ENCODE data around the gene NTHL1.

Gene NTHL1

DNA sequence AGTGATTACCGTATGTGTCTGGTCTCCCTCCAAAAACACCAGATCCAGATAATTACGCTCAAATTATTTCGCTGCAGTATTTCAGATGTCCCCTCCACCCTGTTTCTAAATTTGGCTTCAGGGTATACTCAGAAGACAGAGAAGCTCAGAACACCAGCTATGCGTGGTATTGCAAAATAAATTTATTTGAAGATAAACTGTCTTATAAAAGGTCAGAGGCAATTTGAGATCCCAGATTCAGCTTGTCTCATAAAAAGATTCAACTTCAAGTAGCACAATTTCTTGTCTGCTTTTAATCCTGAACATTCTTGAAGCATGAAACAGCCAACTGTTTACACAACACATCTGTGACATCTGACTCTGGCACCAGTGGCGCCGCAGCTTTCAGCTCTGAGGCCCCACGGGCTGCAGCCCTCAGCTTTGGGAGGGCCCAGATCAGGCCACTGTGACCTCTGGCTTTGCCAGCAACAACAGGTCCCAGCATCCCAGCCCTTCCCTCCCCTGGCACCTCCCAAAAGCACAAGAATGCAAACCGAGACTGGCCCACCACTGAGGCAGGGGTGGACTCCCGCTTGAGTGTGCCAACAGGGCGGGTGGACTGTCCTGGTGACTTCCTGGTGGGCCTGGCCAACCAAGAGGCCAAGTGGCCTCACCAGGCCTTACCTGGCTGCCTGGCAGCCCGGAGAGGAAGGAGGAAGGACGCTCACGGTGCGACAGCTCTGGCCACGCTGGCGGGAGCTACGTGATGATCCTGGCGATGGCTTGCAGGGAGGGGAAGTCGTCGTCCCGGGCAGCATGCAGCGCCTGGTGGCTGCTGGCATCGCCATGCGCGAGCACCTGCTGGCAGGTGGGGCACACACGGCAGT is 49.9 kb downstream of the NTHL1 start:
- no peak for DNase-seq

DNA sequence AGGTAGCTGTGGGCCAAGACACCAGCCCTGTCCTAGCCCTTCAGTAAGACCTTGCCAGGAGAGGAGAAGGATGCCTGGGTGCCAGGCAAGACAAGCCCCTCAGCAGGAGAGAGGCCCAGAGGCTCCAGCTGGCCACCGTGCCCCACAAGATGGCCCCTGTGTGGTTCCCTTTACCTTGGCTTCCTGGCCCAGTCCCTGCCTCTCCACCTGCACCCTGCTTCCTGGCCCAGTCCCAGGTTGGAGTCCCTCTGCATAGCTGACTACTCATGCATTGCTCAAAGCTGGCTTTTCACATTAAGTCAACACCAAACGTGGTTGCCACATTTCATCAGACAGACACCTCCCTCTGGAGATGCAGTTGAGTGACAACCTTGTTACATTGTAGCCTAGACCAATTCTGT is 53.9 kb downstream of the NTHL1 start:
- DNase-seq = no peak

DNA sequence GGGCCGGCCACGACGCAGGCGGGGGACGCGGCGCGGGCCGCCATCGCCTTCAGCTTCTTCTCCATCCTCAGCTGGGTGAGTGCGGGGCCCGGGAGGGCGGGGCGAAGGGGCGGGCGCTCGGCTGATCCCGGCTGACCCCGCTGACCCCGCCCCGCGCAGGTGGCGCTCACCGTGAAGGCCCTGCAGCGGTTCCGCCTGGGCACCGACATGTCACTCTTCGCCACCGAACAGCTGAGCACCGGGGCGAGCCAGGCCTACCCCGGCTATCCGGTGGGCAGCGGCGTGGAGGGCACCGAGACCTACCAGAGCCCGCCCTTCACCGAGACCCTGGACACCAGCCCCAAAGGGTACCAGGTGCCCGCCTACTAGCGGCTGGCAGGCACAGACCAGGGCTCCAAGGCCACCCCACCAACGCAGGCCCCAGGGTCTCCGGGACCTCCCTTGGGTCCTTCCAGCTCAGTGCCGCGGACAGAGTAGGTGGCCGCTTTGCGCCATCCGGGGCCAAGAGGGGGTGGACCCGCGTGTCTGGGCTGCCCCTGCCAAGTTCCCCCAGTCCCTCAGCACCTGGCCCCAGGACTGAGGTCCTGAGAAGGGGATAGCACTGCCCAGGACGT is 54.8 kb downstream of the NTHL1 start:
- no peak for DNase-seq

DNA sequence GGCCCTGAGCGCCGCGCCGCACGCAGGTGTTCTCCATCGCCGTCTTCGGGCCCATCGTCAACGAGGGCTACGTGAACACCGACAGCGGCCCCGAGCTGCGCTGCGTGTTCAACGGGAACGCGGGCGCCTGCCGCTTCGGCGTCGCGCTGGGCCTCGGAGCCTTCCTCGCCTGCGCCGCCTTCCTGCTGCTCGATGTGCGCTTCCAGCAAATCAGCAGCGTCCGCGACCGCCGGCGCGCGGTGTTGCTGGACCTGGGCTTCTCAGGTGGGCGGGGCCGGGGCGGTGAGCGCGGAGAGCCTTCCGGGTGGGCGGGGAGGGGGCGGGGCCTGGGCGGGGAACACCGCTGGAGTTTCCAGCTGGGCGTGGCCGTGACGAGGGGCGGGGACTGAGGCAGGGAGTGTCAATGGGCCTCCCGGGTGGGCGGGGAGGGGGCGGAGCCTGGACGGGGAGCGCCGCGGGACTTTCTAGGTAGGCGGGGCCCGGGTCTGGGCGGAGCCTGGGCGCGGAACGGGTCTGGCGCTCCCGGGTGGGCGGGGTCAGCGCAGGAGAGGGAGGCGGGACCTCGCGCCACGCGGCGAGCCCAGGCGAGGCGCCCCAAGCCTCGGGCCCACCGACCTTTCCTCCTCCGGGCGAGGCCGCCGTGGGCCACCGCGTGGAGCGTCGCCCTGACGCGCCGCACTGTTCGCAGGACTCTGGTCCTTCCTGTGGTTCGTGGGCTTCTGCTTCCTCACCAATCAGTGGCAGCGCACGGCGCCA is 55.5 kb downstream of the NTHL1 start:
- peak in 50 of 51 donors; percentile 18 to 92 (median 80) for DNase-seq

DNA sequence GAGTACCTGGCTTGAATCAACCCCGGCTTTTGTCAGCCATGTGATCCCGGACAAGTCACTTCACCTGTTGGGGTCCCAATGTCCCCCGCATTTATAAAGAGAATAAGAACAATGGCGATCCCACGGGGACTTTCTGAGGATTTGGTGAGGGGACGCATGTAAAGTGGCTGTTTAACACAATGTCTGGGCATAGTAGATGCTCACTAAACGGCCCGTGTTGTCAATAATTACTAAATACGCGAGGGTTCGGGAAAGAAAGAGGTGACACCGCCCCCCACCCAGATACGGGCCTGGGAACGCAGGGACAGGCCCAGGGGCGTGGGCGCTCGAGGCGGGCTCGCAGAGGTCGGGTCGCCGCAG is 56.1 kb downstream of the NTHL1 start:
- no peak for DNase-seq

DNA sequence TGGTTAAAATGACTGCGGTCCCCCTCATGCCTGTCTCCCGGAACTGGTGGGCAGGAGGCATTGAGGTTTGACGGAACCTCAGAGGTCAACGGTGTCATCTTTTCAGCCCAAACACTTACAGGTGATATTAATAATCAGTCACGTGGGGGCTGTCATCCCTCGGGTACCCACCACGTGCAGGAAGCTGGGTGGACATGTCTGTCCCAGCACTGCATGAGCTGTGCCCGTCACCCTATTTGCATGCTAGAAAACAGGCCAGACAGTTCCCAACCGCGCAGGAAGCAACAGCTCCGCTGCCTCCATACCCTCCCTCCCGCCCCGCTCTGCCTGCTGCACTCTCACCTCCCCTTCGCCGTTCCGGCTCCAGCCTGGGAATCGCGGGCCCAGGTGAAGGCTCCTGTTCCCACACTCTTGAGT is 56.5 kb downstream of the NTHL1 start:
- DNase-seq = peak in 1 of 51 donors; percentile 13

DNA sequence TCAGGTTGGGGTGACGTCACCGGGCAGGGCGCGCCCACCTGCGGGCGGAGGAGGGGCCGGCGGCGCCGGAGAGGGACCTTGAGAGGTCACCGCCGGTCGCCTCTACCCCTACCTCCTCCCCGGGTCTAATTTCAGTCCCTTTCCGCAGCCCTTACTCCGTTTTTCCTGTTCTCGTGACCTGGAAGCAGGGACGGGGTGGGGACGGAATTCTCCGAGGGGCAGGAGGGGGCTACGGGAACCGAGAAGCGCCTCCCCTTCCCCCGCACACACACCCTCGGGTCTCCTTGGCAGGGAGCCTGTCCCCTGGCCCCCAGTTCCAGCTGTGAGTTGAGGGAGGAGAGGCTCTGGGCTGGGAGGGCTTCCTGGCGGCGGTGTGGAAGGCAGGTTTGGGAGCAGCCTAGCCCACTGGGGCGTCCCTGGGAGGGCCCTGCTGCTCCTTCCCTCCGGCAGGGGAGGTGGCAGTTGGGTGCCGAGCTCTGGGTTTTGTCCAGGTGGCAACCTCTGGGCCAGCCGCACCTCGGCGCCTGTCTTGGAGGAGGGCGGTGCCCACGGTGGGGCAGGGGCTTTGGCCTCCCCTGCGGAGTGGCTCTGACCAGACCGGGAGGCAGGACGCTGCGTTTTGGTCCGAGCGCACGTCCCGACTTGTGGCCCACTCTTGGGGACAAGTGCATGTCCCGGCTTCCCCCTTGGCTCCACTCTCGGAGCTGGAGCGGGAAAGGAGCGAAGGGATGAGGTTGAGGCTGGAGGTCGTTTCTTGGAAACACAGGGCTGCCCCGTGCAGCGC is 57.1 kb downstream of the NTHL1 start:
- peak in 1 of 51 donors; percentile 23 for DNase-seq

DNA sequence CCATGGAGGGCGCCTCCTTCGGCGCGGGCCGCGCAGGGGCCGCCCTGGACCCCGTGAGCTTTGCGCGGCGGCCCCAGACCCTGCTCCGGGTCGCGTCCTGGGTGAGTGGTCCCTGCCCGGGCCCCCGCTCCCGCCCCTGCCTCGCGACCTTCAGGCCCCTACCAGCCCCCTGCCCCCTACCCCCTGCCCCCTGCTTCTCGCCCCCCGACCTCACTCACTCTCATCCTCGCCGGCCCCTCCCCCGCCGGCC is 57.6 kb downstream of the NTHL1 start:
- no peak for DNase-seq
